ENCODE measurements around the gene DUSP3.

DNA sequence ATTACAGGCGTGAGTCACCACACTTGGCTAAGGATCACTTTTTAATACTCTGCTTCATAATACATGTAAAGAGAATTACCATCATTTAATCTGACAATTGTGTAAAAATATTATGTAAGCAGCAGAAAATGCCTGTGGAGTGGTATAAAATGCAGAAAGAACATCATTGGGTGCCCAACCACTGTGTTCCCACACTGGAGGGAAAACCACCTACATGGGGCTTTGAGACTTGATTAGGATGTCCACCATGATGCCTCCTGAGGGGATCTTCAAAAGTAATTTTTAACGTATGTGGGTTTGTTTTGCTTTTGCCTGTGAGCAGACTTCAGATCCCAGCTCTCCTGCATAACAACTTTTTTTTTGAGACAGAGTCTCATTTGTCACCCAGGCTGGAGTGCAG is 20.3 kb upstream of the DUSP3 start:
- TF ChIP-seq, protein P1, sequence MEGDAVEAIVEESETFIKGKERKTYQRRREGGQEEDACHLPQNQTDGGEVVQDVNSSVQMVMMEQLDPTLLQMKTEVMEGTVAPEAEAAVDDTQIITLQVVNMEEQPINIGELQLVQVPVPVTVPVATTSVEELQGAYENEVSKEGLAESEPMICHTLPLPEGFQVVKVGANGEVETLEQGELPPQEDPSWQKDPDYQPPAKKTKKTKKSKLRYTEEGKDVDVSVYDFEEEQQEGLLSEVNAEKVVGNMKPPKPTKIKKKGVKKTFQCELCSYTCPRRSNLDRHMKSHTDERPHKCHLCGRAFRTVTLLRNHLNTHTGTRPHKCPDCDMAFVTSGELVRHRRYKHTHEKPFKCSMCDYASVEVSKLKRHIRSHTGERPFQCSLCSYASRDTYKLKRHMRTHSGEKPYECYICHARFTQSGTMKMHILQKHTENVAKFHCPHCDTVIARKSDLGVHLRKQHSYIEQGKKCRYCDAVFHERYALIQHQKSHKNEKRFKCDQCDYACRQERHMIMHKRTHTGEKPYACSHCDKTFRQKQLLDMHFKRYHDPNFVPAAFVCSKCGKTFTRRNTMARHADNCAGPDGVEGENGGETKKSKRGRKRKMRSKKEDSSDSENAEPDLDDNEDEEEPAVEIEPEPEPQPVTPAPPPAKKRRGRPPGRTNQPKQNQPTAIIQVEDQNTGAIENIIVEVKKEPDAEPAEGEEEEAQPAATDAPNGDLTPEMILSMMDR (IDR thresholded peaks at IDR 0.05): no peak
- TF ChIP-seq POLR2A (IDR thresholded peaks at IDR 0.05): no peak

All from tibial nerve (tissue), 3 donors.